OCI-LY7 (cell line): Measurements from ENCODE around the gene SLC1A7. TPM values are rescaled to one million over a fixed set of nuclear protein-coding genes. Genes with fewer than 3 reads are reported as not detected.

ENCODE experiments used
- BruUV-seq: library from RNA; stranded (reverse); fragments of 400-500 nt; replicated peaks from 2 replicates; lab custom pipeline; 2021; lab: Mats Ljungman, UMichigan
- CTCF ChIA-PET: fragments of 300-600 bp; sonication (Branson Sonifier 250); formaldehyde crosslinking; loops from one replicate; lab custom pipeline; 2022; ENCODE audit warnings: antibody characterized with exemption; ENCODE audit not compliant: unreplicated experiment; lab: Charles Lee
- POLR2A ChIA-PET: fragments of 300-600 bp; sonication (Branson Sonifier 250); formaldehyde crosslinking; loops from one replicate; lab custom pipeline; 2022; ENCODE audit warnings: antibody characterized with exemption; lab: Charles Lee
- DNase-seq: peaks from one replicate; pipeline ENCODE4 v3.0.0-alpha.2; 2015; ENCODE audit warnings: low spot score
- H2AFZ ChIP-seq: fragments of 200-600 bp; sonication (generic), shearing (Covaris generic); 2 replicates; pipeline ENCODE4 v1.6.1; 2014; ENCODE audit warnings: mild to moderate bottlenecking, antibody characterized with exemption, low read length, moderate library complexity
- H3K27ac ChIP-seq: fragments of 200-600 bp; sonication (generic); 2 replicates; pipeline ENCODE4 v1.5.1; 2014; ENCODE audit warnings: mixed run types, low read depth, mild to moderate bottlenecking, moderate library complexity, low read length, inconsistent platforms; ENCODE audit not compliant: poor library complexity, severe bottlenecking
- H3K36me3 ChIP-seq: fragments of 200-600 bp; sonication (generic); 2 replicates; pipeline ENCODE4 v1.6.1; 2014; ENCODE audit warnings: mild to moderate bottlenecking, antibody characterized with exemption, low read length, moderate library complexity, mixed read lengths; ENCODE audit not compliant: insufficient read depth
- H3K4me1 ChIP-seq: fragments of 200-600 bp; sonication (generic); 2 replicates; pipeline ENCODE4 v1.5.1; 2014; ENCODE audit warnings: mild to moderate bottlenecking, low read length; ENCODE audit not compliant: insufficient read depth, poor library complexity, severe bottlenecking
- H3K4me2 ChIP-seq: fragments of 200-600 bp; sonication (generic); 2 replicates; pipeline ENCODE4 v1.6.1; 2014; ENCODE audit warnings: mild to moderate bottlenecking, low read length
- H3K4me3 ChIP-seq: fragments of 200-600 bp; sonication (generic); 2 replicates; pipeline ENCODE4 v1.5.1; 2014; ENCODE audit warnings: mild to moderate bottlenecking, low read depth, low read length; ENCODE audit not compliant: poor library complexity, severe bottlenecking
- H3K79me2 ChIP-seq: fragments of 200-600 bp; sonication (generic); 2 replicates; pipeline ENCODE4 v1.6.1; 2016; ENCODE audit warnings: low read depth, mild to moderate bottlenecking, low read length, moderate library complexity, mixed read lengths; ENCODE audit not compliant: insufficient read depth
- H3K9me2 ChIP-seq: fragments of 200-600 bp; sonication (generic); 2 replicates; pipeline ENCODE4 v1.6.1; 2016; ENCODE audit warnings: mild to moderate bottlenecking, low read length, mixed read lengths; ENCODE audit not compliant: insufficient read depth
- H3K9me3 ChIP-seq: fragments of 200-600 bp; sonication (generic); 2 replicates; pipeline ENCODE4 v1.6.1; 2014; ENCODE audit warnings: mild to moderate bottlenecking, mixed run types, low read length, mixed read lengths
- H4K20me1 ChIP-seq: fragments of 200-600 bp; sonication (generic); 2 replicates; pipeline ENCODE4 v1.6.1; 2014; ENCODE audit warnings: mild to moderate bottlenecking, antibody characterized with exemption, low read length, moderate library complexity, mixed read lengths; ENCODE audit not compliant: insufficient read depth
- CTCF ChIP-seq: fragments of 200-600 bp; sonication (generic); conservative IDR thresholded peaks from 2 replicates; pipeline ENCODE4 v1.5.1; 2014; ENCODE audit warnings: mild to moderate bottlenecking, antibody characterized with exemption, low read length, moderate library complexity, mixed read lengths
- EZH2phosphoT487 ChIP-seq: fragments of 200-600 bp; sonication (generic); IDR thresholded peaks from 2 replicates; pipeline ENCODE4 v1.6.1; 2018; ENCODE audit warnings: low read depth, borderline replicate concordance, mild to moderate bottlenecking, mixed run types, antibody characterized with exemption, low read length, moderate library complexity, mixed read lengths
- intact Hi-C: fragments of 100-400 bp; cut with micrococcal nuclease; formaldehyde crosslinking; loops from one replicate; pipeline ENCODE4 v1.10.0; 2022; ENCODE audit not compliant: unreplicated experiment
- total RNA-seq, 2 experiments: library from RNA; depleted of rRNA in 1 of 2; stranded (reverse); fragments of >200 nt in 1 of 2; shearing (Covaris generic) in 1 of 2; gene quantifications; 2 replicates each; pipeline ENCODE4 v1.2.3, GENCODE V29; 2014 to 2022

Gene SLC1A7
- total RNA-seq, 2 experiments from 2014 or later, result not detected

- Histone ChIP-seq H3K9me2 (no peaks in the 10 kb centered on the region), H3K4me3 (no peak overlapping the region), H3K79me2 (no peaks in the 10 kb centered on the region), H2AFZ (no peak overlapping the region), H4K20me1 (no peaks in the 10 kb centered on the region), H3K27ac (no peak overlapping the region), H3K4me1 (peaks cover 3% of the 10 kb centered on the region), H3K9me3 (no peaks in the 10 kb centered on the region), H3K4me2 (no peak overlapping the region), H3K36me3 (no peaks in the 10 kb centered on the region)
- no TSS peak for BruUV-seq
- CTCF ChIA-PET, result interaction anchor here (0.9 kb wide), 1 partner anchor 52 kb away, joined by 3 read pairs; no protein-coding TSS in a partner anchor
- peak; percentile 82 for DNase-seq
- intact Hi-C loops, result loop anchor here (1.0 to 5.0 kb wide), 3 partner anchors 170 to 481 kb away; no protein-coding TSS in a partner anchor
- POLR2A ChIA-PET, result interaction anchor here (0.6 kb wide), 1 partner anchor 169 kb away, joined by 3 read pairs; no protein-coding TSS in a partner anchor
- TF ChIP-seq EZH2phosphoT487 (no peak), CTCF (peak; percentile 97)
These were observed 39.7 kb upstream of the SLC1A7 start for GRCh38 chr1:53182111-53182593.

GRCh38 chr1:53180951-53181350 is 38.5 kb upstream of the SLC1A7 start:
- intact Hi-C loops, result loop anchor here (5.0 kb wide), 1 partner anchor 169 kb away; no protein-coding TSS in a partner anchor
- Histone ChIP-seq H3K4me3 (no peak overlapping the region), H3K36me3 (no peaks in the 10 kb centered on the region), H4K20me1 (no peaks in the 10 kb centered on the region), H3K79me2 (no peaks in the 10 kb centered on the region), H3K9me2 (no peaks in the 10 kb centered on the region), H3K9me3 (no peaks in the 10 kb centered on the region), H3K27ac (no peak overlapping the region), H2AFZ (no peak overlapping the region), H3K4me2 (no peak overlapping the region), H3K4me1 (peaks cover 3% of the 10 kb centered on the region)
- CTCF ChIA-PET, result no interaction called here
- DNase-seq, result no peak
- no TSS peak for BruUV-seq
- no peak for TF ChIP-seq CTCF
- no peak for TF ChIP-seq EZH2phosphoT487
- POLR2A ChIA-PET, result interaction anchor here (0.6 to 0.7 kb wide), 2 partner anchors 126 to 154 kb away, joined by 3 to 8 read pairs; no protein-coding TSS in a partner anchor

- DNase-seq, result no peak
- Histone ChIP-seq H4K20me1 (no peaks in the 10 kb centered on the region), H3K36me3 (no peaks in the 10 kb centered on the region), H3K4me2 (no peak overlapping the region), H3K4me3 (no peak overlapping the region), H2AFZ (no peak overlapping the region), H3K4me1 (no peaks in the 10 kb centered on the region), H3K9me2 (no peaks in the 10 kb centered on the region), H3K9me3 (no peaks in the 10 kb centered on the region), H3K79me2 (no peaks in the 10 kb centered on the region), H3K27ac (no peak overlapping the region)
- BruUV-seq, result no TSS peak
- TF ChIP-seq CTCF (no peak), EZH2phosphoT487 (no peak)
- CTCF ChIA-PET, result no interaction called here
- intact Hi-C loops, result loop anchor here (5.0 kb wide), 1 partner anchor 168 kb away; no protein-coding TSS in a partner anchor
- POLR2A ChIA-PET, result no interaction called here
These were observed 37.8 kb upstream of the SLC1A7 start for GRCh38 chr1:53180226-53180625.
